ENCODE results near the gene PGPEP1.

PGPEP1 gene

DNA sequence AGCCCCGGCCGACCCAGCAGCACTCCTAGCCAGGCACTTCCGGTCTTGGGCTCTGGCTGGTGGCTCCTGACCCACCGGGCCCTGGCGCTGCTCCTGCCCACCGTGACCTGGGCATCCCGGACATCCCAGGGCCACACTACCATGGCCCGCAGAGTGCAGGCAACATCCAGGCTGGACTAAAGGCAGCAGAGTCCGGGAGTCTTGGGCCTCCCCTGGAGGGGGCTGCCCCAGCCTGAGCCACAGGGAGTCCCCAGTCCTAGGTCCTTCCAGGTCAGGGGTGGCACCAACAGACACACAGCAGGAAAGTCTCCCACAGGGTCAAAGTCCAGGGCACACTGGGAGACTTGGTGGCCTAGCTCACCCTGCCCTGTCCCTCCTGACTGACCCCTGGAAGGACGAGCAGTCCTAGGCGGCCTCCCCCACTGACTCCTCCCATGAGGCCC lies 28.3 kb upstream of the PGPEP1 start:
- no peak for TF ChIP-seq TEAD4 (IDR thresholded peaks at IDR 0.05)
- no peak for TF ChIP-seq TCF12 (IDR thresholded peaks at IDR 0.05; ENCODE audit: low read depth)
- no peak for TF ChIP-seq ZBTB7A (IDR thresholded peaks at IDR 0.05; ENCODE audit: low read depth)
- TF ChIP-seq, protein P1, sequence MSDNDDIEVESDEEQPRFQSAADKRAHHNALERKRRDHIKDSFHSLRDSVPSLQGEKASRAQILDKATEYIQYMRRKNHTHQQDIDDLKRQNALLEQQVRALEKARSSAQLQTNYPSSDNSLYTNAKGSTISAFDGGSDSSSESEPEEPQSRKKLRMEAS (IDR thresholded peaks at IDR 0.05), result no peak
- no peak for TF ChIP-seq EGR1 (IDR thresholded peaks at IDR 0.05)
- no peak for TF ChIP-seq CEBPB (IDR thresholded peaks at IDR 0.05)
- no peak for TF ChIP-seq NFIC (IDR thresholded peaks at IDR 0.05)
- TF ChIP-seq USF1 (IDR thresholded peaks at IDR 0.05), result no peak
- no peak for TF ChIP-seq CREB1 (IDR thresholded peaks at IDR 0.05; ENCODE audit: low read depth)
- no peak for TF ChIP-seq YY1 (IDR thresholded peaks at IDR 0.05; ENCODE audit: low read depth)
- TF ChIP-seq RAD21 (IDR thresholded peaks at IDR 0.05; ENCODE audit: low read depth), result no peak
- TF ChIP-seq TAF1 (IDR thresholded peaks at IDR 0.05; ENCODE audit: low read depth), result no peak
- no peak for TF ChIP-seq FOXM1 (IDR thresholded peaks at IDR 0.05; ENCODE audit: borderline replicate concordance, low read depth)
- TF ChIP-seq, protein P2, sequence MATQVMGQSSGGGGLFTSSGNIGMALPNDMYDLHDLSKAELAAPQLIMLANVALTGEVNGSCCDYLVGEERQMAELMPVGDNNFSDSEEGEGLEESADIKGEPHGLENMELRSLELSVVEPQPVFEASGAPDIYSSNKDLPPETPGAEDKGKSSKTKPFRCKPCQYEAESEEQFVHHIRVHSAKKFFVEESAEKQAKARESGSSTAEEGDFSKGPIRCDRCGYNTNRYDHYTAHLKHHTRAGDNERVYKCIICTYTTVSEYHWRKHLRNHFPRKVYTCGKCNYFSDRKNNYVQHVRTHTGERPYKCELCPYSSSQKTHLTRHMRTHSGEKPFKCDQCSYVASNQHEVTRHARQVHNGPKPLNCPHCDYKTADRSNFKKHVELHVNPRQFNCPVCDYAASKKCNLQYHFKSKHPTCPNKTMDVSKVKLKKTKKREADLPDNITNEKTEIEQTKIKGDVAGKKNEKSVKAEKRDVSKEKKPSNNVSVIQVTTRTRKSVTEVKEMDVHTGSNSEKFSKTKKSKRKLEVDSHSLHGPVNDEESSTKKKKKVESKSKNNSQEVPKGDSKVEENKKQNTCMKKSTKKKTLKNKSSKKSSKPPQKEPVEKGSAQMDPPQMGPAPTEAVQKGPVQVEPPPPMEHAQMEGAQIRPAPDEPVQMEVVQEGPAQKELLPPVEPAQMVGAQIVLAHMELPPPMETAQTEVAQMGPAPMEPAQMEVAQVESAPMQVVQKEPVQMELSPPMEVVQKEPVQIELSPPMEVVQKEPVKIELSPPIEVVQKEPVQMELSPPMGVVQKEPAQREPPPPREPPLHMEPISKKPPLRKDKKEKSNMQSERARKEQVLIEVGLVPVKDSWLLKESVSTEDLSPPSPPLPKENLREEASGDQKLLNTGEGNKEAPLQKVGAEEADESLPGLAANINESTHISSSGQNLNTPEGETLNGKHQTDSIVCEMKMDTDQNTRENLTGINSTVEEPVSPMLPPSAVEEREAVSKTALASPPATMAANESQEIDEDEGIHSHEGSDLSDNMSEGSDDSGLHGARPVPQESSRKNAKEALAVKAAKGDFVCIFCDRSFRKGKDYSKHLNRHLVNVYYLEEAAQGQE (IDR thresholded peaks at IDR 0.05; ENCODE audit: low read depth), result no peak
- TF ChIP-seq EP300 (IDR thresholded peaks at IDR 0.05; ENCODE audit: borderline replicate concordance), result no peak

DNA sequence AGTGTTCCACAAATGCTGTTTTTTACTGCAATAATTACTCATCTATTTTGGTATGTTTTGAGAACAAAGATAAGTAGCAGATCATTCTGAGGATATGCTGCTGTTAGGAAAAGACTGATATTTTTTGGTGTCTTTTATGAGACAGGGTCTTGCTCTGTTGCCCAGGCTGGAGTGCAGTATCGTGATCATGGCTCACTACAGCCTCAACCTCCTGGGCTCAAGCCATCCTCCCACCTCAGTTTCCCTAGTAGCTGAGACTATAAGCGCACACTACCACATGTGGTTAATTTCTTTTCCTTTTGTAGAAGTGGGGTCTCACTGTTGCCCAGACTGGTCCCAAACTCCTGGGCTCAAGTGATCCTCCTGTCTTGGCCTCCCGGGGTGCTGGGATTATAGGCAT lies 27.0 kb upstream of the PGPEP1 start:
- TF ChIP-seq USF1 (IDR thresholded peaks at IDR 0.05) (no peak), TAF1 (IDR thresholded peaks at IDR 0.05; ENCODE audit: low read depth) (no peak), TEAD4 (IDR thresholded peaks at IDR 0.05) (no peak), CREB1 (IDR thresholded peaks at IDR 0.05; ENCODE audit: low read depth) (no peak)

GRCh38 chr19:18317961-18318800 lies 22.2 kb upstream of the PGPEP1 start:
- no peak for TF ChIP-seq EGR1 (IDR thresholded peaks at IDR 0.05)
- no peak for TF ChIP-seq TCF12 (IDR thresholded peaks at IDR 0.05; ENCODE audit: low read depth)
- no peak for TF ChIP-seq CREB1 (IDR thresholded peaks at IDR 0.05; ENCODE audit: low read depth)

DNA sequence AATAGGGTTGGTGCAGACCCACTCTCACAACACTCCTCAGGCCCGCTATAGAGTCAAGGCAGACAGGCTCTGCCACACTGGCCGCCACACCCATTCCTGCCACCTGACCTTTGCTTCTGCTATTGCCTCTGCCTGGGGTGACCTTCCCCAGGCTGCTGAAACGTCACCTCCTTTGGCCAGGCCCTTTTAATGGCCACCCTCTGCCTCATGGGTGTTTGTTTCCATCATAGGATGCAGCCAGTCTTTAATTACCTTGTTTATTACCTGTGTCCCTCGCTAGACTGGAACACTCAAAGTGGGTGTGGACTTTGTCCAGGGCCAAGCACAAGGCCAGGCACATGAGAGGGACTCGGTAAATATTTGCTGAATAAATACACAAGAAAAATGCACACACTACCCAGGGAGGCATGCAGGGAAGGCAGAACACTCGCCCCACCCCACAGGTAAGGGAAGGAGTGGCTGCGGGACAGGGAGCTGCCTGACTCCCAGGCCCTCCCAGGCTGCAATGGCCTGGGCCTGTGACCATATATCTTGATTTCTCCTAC lies 20.7 kb upstream of the PGPEP1 start:
- TF ChIP-seq NFIC (IDR thresholded peaks at IDR 0.05), result no peak
- TF ChIP-seq TEAD4 (IDR thresholded peaks at IDR 0.05), result no peak
- TF ChIP-seq USF1 (IDR thresholded peaks at IDR 0.05), result no peak
- TF ChIP-seq EP300 (IDR thresholded peaks at IDR 0.05; ENCODE audit: borderline replicate concordance), result no peak
- no peak for TF ChIP-seq TCF12 (IDR thresholded peaks at IDR 0.05; ENCODE audit: low read depth)
- no peak for TF ChIP-seq YY1 (IDR thresholded peaks at IDR 0.05; ENCODE audit: low read depth)
- no peak for TF ChIP-seq ZBTB7A (IDR thresholded peaks at IDR 0.05; ENCODE audit: low read depth)
- TF ChIP-seq FOXM1 (IDR thresholded peaks at IDR 0.05; ENCODE audit: borderline replicate concordance, low read depth), result no peak
- no peak for TF ChIP-seq EGR1 (IDR thresholded peaks at IDR 0.05)
- TF ChIP-seq TAF1 (IDR thresholded peaks at IDR 0.05; ENCODE audit: low read depth), result no peak
- TF ChIP-seq CREB1 (IDR thresholded peaks at IDR 0.05; ENCODE audit: low read depth), result no peak
- TF ChIP-seq, protein P2 (IDR thresholded peaks at IDR 0.05; ENCODE audit: low read depth), result no peak
- no peak for TF ChIP-seq CEBPB (IDR thresholded peaks at IDR 0.05)
- no peak for TF ChIP-seq RAD21 (IDR thresholded peaks at IDR 0.05; ENCODE audit: low read depth)
- TF ChIP-seq, protein P1 (IDR thresholded peaks at IDR 0.05), result no peak
